AG10803 (cell line): Measurements from ENCODE around the gene MTCL1.

ENCODE experiments used
- DNase-seq: peaks from one replicate; pipeline ENCODE4 v3.0.0; 2010; ENCODE audit warnings: low read depth
- H3K4me3 ChIP-seq: 2 replicates; pipeline ENCODE4 v1.5.1; 2011; ENCODE audit warnings: mild to moderate bottlenecking, low read length, control low read depth
- TF ChIP-seq, protein P1 (sequence below): conservative IDR thresholded peaks from 2 replicates; pipeline ENCODE4 v1.5.1; 2011; ENCODE audit warnings: mild to moderate bottlenecking, low read length, control low read depth, inconsistent platforms

MTCL1 gene

GRCh38 chr18:8749492-8749891 lies 44.1 kb downstream of the MTCL1 start:
- DNase-seq: no peak
- TF ChIP-seq, protein P1, sequence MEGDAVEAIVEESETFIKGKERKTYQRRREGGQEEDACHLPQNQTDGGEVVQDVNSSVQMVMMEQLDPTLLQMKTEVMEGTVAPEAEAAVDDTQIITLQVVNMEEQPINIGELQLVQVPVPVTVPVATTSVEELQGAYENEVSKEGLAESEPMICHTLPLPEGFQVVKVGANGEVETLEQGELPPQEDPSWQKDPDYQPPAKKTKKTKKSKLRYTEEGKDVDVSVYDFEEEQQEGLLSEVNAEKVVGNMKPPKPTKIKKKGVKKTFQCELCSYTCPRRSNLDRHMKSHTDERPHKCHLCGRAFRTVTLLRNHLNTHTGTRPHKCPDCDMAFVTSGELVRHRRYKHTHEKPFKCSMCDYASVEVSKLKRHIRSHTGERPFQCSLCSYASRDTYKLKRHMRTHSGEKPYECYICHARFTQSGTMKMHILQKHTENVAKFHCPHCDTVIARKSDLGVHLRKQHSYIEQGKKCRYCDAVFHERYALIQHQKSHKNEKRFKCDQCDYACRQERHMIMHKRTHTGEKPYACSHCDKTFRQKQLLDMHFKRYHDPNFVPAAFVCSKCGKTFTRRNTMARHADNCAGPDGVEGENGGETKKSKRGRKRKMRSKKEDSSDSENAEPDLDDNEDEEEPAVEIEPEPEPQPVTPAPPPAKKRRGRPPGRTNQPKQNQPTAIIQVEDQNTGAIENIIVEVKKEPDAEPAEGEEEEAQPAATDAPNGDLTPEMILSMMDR: no peak
- no peak overlapping the region for H3K4me3 ChIP-seq

DNA sequence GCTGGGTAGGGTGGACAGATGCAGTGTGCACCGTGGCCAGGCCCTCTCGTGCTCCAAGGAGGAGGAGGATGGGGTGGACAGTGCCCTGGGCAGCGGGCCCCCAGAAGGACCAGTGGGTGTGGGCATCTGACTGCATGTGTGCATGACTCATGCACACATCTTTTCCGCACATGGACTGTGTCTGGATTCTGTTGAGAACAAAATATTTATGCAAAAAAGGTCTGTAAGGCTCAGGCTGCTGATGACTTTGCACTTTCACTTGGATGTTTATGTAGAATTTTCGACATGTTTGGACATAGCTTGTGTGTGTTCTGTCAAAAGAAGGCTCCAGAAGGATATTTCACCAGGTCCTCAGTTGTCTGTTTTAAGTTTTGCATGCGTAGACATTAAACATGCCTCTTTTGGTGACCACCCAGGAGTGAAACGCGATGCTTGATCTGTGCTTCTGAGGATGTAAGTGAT lies 45.6 kb downstream of the MTCL1 start:
- TF ChIP-seq, protein P1: no peak
- H3K4me3 ChIP-seq: peak overlapping the region; percentile 5
- peak; percentile 95 for DNase-seq

- peak overlapping the region; percentile 5 for H3K4me3 ChIP-seq
- TF ChIP-seq, protein P1: no peak
- DNase-seq: peak; percentile 25
Measured at GRCh38 chr18:8751692-8752091, 46.3 kb downstream of the MTCL1 start.

DNA sequence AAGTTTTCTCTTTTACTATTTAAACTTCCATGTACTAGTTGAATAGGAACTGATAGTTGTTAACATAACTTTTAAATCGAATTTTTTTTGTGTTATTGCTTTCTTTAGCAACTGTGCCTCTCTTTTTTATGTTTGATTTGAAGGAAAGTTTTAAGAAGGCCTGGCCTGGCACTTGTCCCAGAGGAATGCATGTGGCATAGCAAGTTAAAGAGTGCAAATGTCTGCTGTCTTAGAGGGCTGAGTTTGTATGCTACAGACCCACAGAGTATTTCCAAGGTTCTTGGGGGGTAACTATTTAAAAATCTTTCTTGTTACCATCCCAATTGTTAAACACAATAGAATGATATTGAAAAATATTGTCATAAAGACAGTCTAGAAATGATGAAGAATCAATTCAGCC lies 47.0 kb downstream of the MTCL1 start:
- no peak overlapping the region for H3K4me3 ChIP-seq
- peak; percentile 69 for DNase-seq

GRCh38 chr18:8754995-8755960 lies 49.9 kb downstream of the MTCL1 start:
- TF ChIP-seq, protein P1: no peak
- peak; percentile 80 for DNase-seq
- no peak overlapping the region for H3K4me3 ChIP-seq

More for the DNA sequence above, 47.0 kb downstream of the MTCL1 start:
- TF ChIP-seq, protein P1: no peak

DNA sequence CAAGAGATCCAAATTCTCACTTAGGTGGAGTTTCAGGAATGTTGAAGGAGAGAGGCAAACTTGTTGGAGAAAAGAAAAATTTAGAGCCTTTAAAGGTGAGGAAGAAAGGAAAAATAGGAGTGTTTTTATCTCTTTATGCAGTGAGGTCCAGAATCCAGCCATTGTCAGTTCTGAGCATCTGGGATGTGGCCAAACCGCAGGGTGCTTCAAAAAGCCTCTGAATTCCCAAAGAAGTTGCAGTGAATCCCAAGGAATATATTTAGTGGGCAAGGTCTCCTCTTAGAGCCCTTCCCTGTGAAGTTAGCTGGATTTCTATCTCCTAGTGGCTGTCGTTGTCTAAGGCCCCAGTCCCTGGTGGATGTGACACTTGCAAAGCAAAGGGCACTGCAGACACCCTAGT lies 51.2 kb downstream of the MTCL1 start:
- H3K4me3 ChIP-seq: no peak overlapping the region
- TF ChIP-seq, protein P1: no peak
- no peak for DNase-seq
